OCI-LY3 (cell line): ENCODE measurements around the gene NPLOC4.

Source experiments
- EZH2phosphoT487 ChIP-seq: fragments of 200-600 bp; shearing (Covaris generic); IDR thresholded peaks from 2 replicates; pipeline ENCODE4 v1.6.1; 2018; ENCODE audit warnings: antibody characterized with exemption, mixed run types, low read depth
- TF ChIP-seq, protein P1 (sequence below): fragments of 200-600, 300-600 bp; sonication (generic); IDR thresholded peaks from 2 replicates; pipeline ENCODE4 v1.5.1; 2014; ENCODE audit warnings: antibody characterized with exemption, low read length, low read depth

- TF ChIP-seq, protein P1, sequence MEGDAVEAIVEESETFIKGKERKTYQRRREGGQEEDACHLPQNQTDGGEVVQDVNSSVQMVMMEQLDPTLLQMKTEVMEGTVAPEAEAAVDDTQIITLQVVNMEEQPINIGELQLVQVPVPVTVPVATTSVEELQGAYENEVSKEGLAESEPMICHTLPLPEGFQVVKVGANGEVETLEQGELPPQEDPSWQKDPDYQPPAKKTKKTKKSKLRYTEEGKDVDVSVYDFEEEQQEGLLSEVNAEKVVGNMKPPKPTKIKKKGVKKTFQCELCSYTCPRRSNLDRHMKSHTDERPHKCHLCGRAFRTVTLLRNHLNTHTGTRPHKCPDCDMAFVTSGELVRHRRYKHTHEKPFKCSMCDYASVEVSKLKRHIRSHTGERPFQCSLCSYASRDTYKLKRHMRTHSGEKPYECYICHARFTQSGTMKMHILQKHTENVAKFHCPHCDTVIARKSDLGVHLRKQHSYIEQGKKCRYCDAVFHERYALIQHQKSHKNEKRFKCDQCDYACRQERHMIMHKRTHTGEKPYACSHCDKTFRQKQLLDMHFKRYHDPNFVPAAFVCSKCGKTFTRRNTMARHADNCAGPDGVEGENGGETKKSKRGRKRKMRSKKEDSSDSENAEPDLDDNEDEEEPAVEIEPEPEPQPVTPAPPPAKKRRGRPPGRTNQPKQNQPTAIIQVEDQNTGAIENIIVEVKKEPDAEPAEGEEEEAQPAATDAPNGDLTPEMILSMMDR, result no peak
- TF ChIP-seq EZH2phosphoT487, result no peak
These were observed 60.2 kb downstream of the NPLOC4 start for GRCh38 chr17:81576621-81577277.
